ENCODE measurements around the gene CP.

- TF ChIP-seq CTCF (IDR thresholded peaks at IDR 0.05 in 8 of 11, conservative IDR thresholded peaks at IDR 0.05 in 3 of 11) (no peak), POLR2A (IDR thresholded peaks at IDR 0.05) (no peak)
Measured at GRCh38 chr3:149269687-149270086, 48.1 kb upstream of the CP start.

Measured in spleen (tissue), 7 donors.